Kidney (tissue), 14 donors: ENCODE data around the gene UBE3D. TPM values are rescaled to one million over a fixed set of nuclear protein-coding genes. Genes with fewer than 3 reads are reported as not detected.
A peak's percentile ranks its signal among the peaks of the same experiment; 100 is the strongest.

ENCODE experiments used
- DNase-seq, 5 donors: peaks; one replicate each; pipeline ENCODE4 v3.0.0-alpha.2; 2013 to 2020
- FAIRE-seq: peaks from 2 replicates; lab custom pipeline; 2012; peaks lifted over from hg19 to GRCh38; lab: Jason Lieb, UNC
- H3K27ac ChIP-seq, 2 donors: one replicate each; pipeline ENCODE4 v1.7.0; 2013; ENCODE audit warnings: low read depth in 2 of 2, low read length in 2 of 2, inconsistent platforms in 1 of 2
- H3K27me3 ChIP-seq: one replicate; pipeline ENCODE4 v1.7.1; 2013; ENCODE audit warnings: low read length, inconsistent platforms; ENCODE audit not compliant: control insufficient read depth, insufficient read depth
- H3K36me3 ChIP-seq, 3 donors: one replicate each; pipeline versions ENCODE4 v1.7.0 to v1.7.1; 2013; ENCODE audit warnings: low read length in 3 of 3, control low read depth in 1 of 3, inconsistent platforms in 1 of 3; ENCODE audit not compliant: insufficient read depth in 3 of 3, control insufficient read depth in 2 of 3
- H3K4me1 ChIP-seq, 3 donors: one replicate each; pipeline versions ENCODE4 v1.7.0 to v1.7.1; 2013; ENCODE audit warnings: low read length in 3 of 3, inconsistent platforms in 1 of 3, low read depth in 1 of 3; ENCODE audit not compliant: control insufficient read depth in 2 of 3, insufficient read depth in 2 of 3
- H3K4me3 ChIP-seq, 3 donors: one replicate each; pipeline versions ENCODE4 v1.7.0 to v1.8.1; 2013; ENCODE audit warnings: low read length in 3 of 3, control low read depth in 1 of 3, inconsistent platforms in 1 of 3
- H3K9ac ChIP-seq, 3 donors: one replicate each; pipeline versions ENCODE4 v1.7.0 to v1.7.1; 2013; ENCODE audit warnings: low read length in 3 of 3, control low read depth in 1 of 3, inconsistent platforms in 1 of 3
- H3K9me3 ChIP-seq, 3 donors: one replicate each; pipeline versions ENCODE4 v1.7.0 to v1.7.1; 2013; ENCODE audit warnings: low read length in 3 of 3, control low read depth in 1 of 3, inconsistent platforms in 1 of 3; ENCODE audit not compliant: control insufficient read depth in 2 of 3, insufficient read depth in 1 of 3
- CTCF ChIP-seq: IDR thresholded peaks from 3 replicates; pipeline ENCODE4 v1.5.1; 2012; ENCODE audit warnings: mild to moderate bottlenecking, moderate library complexity, borderline replicate concordance; ENCODE audit not compliant: insufficient read depth; ENCODE audit errors: extremely low read depth
- intact Hi-C: fragments of 100-400 bp; cut with DNase I; formaldehyde crosslinking; loops from one replicate; pipeline ENCODE4 v1.11.1; 2022
- polyA plus RNA-seq: library from polyadenylated mRNA; stranded (reverse); fragments of 350-450 nt; fragmentation: Illumina TruSeq; extraction: RNeasy Lipid Tissue Mini Kit (QIAGEN cat#74804); gene quantifications from one replicate; pipeline ENCODE4 v1.2.3, GENCODE V29; 2014; ENCODE audit warnings: low read depth, low replicate concordance; ENCODE audit not compliant: insufficient read depth
- total RNA-seq: library from RNA; stranded (reverse); fragmentation: NEBNext Ultra II Directional; extraction: Animal tissue kit (Norgen Biotek cat#: 25700); gene quantifications from one replicate; pipeline ENCODE4 v1.2.1, GENCODE V29; 2021
- donor health status: control.
- donor health status: control.
- donor health status: control.
- donor health status: control.
- donor health status: control.
- donor health status: DM: yes; HTN: yes; CAD: no.
- donor health status: Normal renal cell carcinoma (clear cell type).

The UBE3D gene
- total and polyA plus RNA-seq, 2 donors from 2014 or later, result 4.8 to 6.0 TPM

GRCh38 chr6:83108378-83108777, 42.7 kb upstream of the UBE3D start:
- Histone ChIP-seq H3K9ac (no peak overlapping the region), H3K36me3 (peaks cover 0 to 9% (median 4%) of the 10 kb centered on the region in 3 donors), H3K4me1 (no peaks in the 10 kb centered on the region), H3K27ac (no peak overlapping the region), H3K4me3 (no peak overlapping the region), H3K9me3 (no peaks in the 10 kb centered on the region), H3K27me3 (no peaks in the 10 kb centered on the region)
- FAIRE-seq (no peak), DNase-seq (no peak)
- intact Hi-C loops, result no loop called here
- TF ChIP-seq CTCF, result no peak

GRCh38 chr6:83098589-83098988, 32.9 kb upstream of the UBE3D start:
- Histone ChIP-seq H3K9me3 (no peaks in the 10 kb centered on the region), H3K36me3 (peaks cover 0 to 2% (median 0%) of the 10 kb centered on the region in 3 donors), H3K4me3 (no peak overlapping the region), H3K27ac (no peak overlapping the region), H3K9ac (no peak overlapping the region), H3K4me1 (peaks cover 0 to 11% (median 5%) of the 10 kb centered on the region in 3 donors), H3K27me3 (no peaks in the 10 kb centered on the region)
- intact Hi-C loops, result no loop called here
- no peak for TF ChIP-seq CTCF
- DNase-seq, result no peak
- FAIRE-seq, result no peak

GRCh38 chr6:83097675-83098074, 32.0 kb upstream of the UBE3D start:
- Histone ChIP-seq H3K36me3 (peaks cover 0 to 2% (median 0%) of the 10 kb centered on the region in 3 donors), H3K9ac (no peak overlapping the region), H3K4me1 (peaks cover 0 to 11% (median 5%) of the 10 kb centered on the region in 3 donors), H3K27ac (no peak overlapping the region), H3K9me3 (no peaks in the 10 kb centered on the region), H3K27me3 (no peaks in the 10 kb centered on the region), H3K4me3 (no peak overlapping the region)
- DNase-seq (no peak), FAIRE-seq (peak; percentile 13)
- intact Hi-C loops, result no loop called here
- no peak for TF ChIP-seq CTCF

GRCh38 chr6:83097204-83097603, 31.6 kb upstream of the UBE3D start:
- H3K9me3 ChIP-seq, result no peaks in the 10 kb centered on the region
- peaks cover 0 to 11% (median 5%) of the 10 kb centered on the region in 3 donors for H3K4me1 ChIP-seq
- H3K27me3 ChIP-seq, result no peaks in the 10 kb centered on the region
- no peak overlapping the region for H3K27ac ChIP-seq
- H3K4me3 ChIP-seq, result no peak overlapping the region
- DNase-seq (peak in 2 of 5 donors; percentile 30 to 46), FAIRE-seq (no peak)
- peaks cover 0 to 2% (median 0%) of the 10 kb centered on the region in 3 donors for H3K36me3 ChIP-seq
- no peak overlapping the region for H3K9ac ChIP-seq
- no peak for TF ChIP-seq CTCF
- intact Hi-C loops, result no loop called here
